DOHH2 (cell line): ENCODE results near the gene PAM.

ENCODE experiments used
- H3F3A ChIP-seq: fragments of 200-600 bp; sonication (generic), shearing (Covaris generic); 2 replicates; pipeline ENCODE4 v1.6.0; 2016; ENCODE audit warnings: antibody characterized with exemption, mild to moderate bottlenecking; ENCODE audit not compliant: control insufficient read depth, insufficient read depth
- H3K27ac ChIP-seq: fragments of 200-600 bp; sonication (generic); 2 replicates; pipeline ENCODE4 v1.5.1; 2014; ENCODE audit warnings: low read depth, mild to moderate bottlenecking, low read length, moderate library complexity
- H3K27me3 ChIP-seq: fragments of 200-600 bp; sonication (generic); 2 replicates; pipeline ENCODE4 v1.6.1; 2014; ENCODE audit warnings: mild to moderate bottlenecking, low read length, mixed read lengths; ENCODE audit not compliant: control insufficient read depth
- H3K36me3 ChIP-seq: fragments of 200-600 bp; sonication (generic); 2 replicates; pipeline ENCODE4 v1.6.1; 2014; ENCODE audit warnings: mild to moderate bottlenecking, low read length, moderate library complexity, mixed read lengths; ENCODE audit not compliant: control insufficient read depth
- H3K4me1 ChIP-seq: fragments of 200-600 bp; sonication (generic); 2 replicates; pipeline ENCODE4 v1.6.1; 2014; ENCODE audit warnings: mild to moderate bottlenecking, low read length, mixed read lengths; ENCODE audit not compliant: control insufficient read depth
- H3K4me2 ChIP-seq: fragments of 200-600 bp; sonication (generic); 2 replicates; pipeline ENCODE4 v1.6.0; 2014; ENCODE audit warnings: mild to moderate bottlenecking, low read length, moderate library complexity
- H3K4me3 ChIP-seq: fragments of 200-600 bp; sonication (generic); 2 replicates; pipeline ENCODE4 v1.5.1; 2014; ENCODE audit warnings: mild to moderate bottlenecking, low read length, mixed read lengths
- H3K79me2 ChIP-seq: fragments of 200-600 bp; sonication (generic); 2 replicates; pipeline ENCODE4 v1.6.1; 2014; ENCODE audit warnings: mild to moderate bottlenecking, low read length, mixed read lengths; ENCODE audit not compliant: control insufficient read depth
- H3K9me2 ChIP-seq: fragments of 200-600 bp; sonication (generic); replicated peaks from 2 replicates; pipeline ENCODE4 v1.6.1; 2014; ENCODE audit warnings: mild to moderate bottlenecking, low read length, mixed read lengths; ENCODE audit not compliant: control insufficient read depth
- H3K9me3 ChIP-seq: fragments of 200-600 bp; sonication (generic); 2 replicates; pipeline ENCODE4 v1.6.1; 2014; ENCODE audit warnings: antibody characterized with exemption, low read length, mixed read lengths; ENCODE audit not compliant: control insufficient read depth, insufficient read depth
- H4K20me1 ChIP-seq: fragments of 200-600 bp; sonication (generic); 2 replicates; pipeline ENCODE4 v1.6.0; 2014; ENCODE audit warnings: low read depth, mild to moderate bottlenecking, antibody characterized with exemption, low read length, moderate library complexity; ENCODE audit not compliant: control insufficient read depth, insufficient read depth
- CTCF ChIP-seq: fragments of 200-600 bp; sonication (generic); IDR thresholded peaks from one replicate; pipeline ENCODE4 v1.5.1; 2014; ENCODE audit warnings: antibody characterized with exemption, mild to moderate bottlenecking, low read depth, low read length; ENCODE audit not compliant: poor library complexity, severe bottlenecking
- EZH2phosphoT487 ChIP-seq: fragments of 200-600 bp; sonication (generic); IDR thresholded peaks from 2 replicates; pipeline ENCODE4 v1.6.1; 2017; ENCODE audit warnings: borderline replicate concordance, mild to moderate bottlenecking, antibody characterized with exemption, low read length, moderate library complexity, mixed read lengths

Gene PAM

GRCh38 chr5:102800427-102800826, 45.3 kb downstream of the PAM start:
- Histone ChIP-seq H3K27me3 (no peaks in the 10 kb centered on the region), H3K4me1 (no peaks in the 10 kb centered on the region), H3K27ac (no peak overlapping the region), H3K9me2 (no peaks in the 10 kb centered on the region), H3K79me2 (no peaks in the 10 kb centered on the region), H3K4me3 (no peak overlapping the region), H4K20me1 (no peaks in the 10 kb centered on the region), H3K9me3 (no peaks in the 10 kb centered on the region), H3K36me3 (no peaks in the 10 kb centered on the region), H3F3A (no peaks in the 10 kb centered on the region), H3K4me2 (no peak overlapping the region)
- no peak for TF ChIP-seq EZH2phosphoT487
- no peak for TF ChIP-seq CTCF

DNA sequence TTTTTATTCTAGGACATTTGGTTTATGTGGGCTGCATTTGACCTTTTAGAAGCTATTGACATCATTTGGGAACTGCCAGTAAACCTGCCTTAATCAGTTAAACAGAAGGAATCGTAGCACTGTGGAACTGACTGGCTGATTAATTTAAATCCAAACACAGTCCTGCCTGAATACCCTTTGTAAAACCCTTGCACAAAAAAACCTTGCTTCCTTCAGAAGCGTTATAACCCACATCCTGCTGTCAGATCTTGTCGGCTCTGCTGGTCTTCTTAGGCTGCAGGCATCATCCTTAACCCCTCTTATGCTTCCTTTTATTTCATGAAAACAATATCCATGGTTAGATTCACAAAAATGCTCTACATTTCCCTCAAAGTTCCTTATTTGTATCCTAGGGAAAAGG, 46.3 kb downstream of the PAM start:
- no peaks in the 10 kb centered on the region for H3K36me3 ChIP-seq
- no peaks in the 10 kb centered on the region for H3K9me2 ChIP-seq
- no peaks in the 10 kb centered on the region for H3F3A ChIP-seq
- no peak overlapping the region for H3K27ac ChIP-seq
- H3K9me3 ChIP-seq = no peaks in the 10 kb centered on the region
- H3K4me3 ChIP-seq = no peak overlapping the region
- TF ChIP-seq EZH2phosphoT487 = no peak
- no peak for TF ChIP-seq CTCF
- no peaks in the 10 kb centered on the region for H3K79me2 ChIP-seq
- no peaks in the 10 kb centered on the region for H3K4me1 ChIP-seq
- no peaks in the 10 kb centered on the region for H3K27me3 ChIP-seq
- no peaks in the 10 kb centered on the region for H4K20me1 ChIP-seq
- no peak overlapping the region for H3K4me2 ChIP-seq

- Histone ChIP-seq H3K27ac (no peak overlapping the region), H3F3A (no peaks in the 10 kb centered on the region), H4K20me1 (no peaks in the 10 kb centered on the region), H3K79me2 (no peaks in the 10 kb centered on the region), H3K9me2 (no peaks in the 10 kb centered on the region), H3K4me3 (no peak overlapping the region), H3K4me2 (no peak overlapping the region), H3K36me3 (no peaks in the 10 kb centered on the region), H3K4me1 (no peaks in the 10 kb centered on the region), H3K27me3 (no peaks in the 10 kb centered on the region), H3K9me3 (no peaks in the 10 kb centered on the region)
- TF ChIP-seq EZH2phosphoT487 (no peak), CTCF (no peak)
These were observed 47.8 kb downstream of the PAM start for GRCh38 chr5:102802708-102803458.
